HG03025 (cell line): ENCODE measurements around the gene CFL1.
"Not testable (repeated sequence)": the region's sequence is repeated elsewhere in the genome, so short reads cannot be mapped to it uniquely, and the experiment has no call there.

Experiments
- ATAC-seq: cut with Tn5 transposase; IDR thresholded peaks from one replicate; pipeline ENCODE4 v1.9.1; 2021; ENCODE audit warnings: mild to moderate bottlenecking, moderate library complexity; ENCODE audit not compliant: unreplicated experiment, low FRiP score

The CFL1 gene

DNA sequence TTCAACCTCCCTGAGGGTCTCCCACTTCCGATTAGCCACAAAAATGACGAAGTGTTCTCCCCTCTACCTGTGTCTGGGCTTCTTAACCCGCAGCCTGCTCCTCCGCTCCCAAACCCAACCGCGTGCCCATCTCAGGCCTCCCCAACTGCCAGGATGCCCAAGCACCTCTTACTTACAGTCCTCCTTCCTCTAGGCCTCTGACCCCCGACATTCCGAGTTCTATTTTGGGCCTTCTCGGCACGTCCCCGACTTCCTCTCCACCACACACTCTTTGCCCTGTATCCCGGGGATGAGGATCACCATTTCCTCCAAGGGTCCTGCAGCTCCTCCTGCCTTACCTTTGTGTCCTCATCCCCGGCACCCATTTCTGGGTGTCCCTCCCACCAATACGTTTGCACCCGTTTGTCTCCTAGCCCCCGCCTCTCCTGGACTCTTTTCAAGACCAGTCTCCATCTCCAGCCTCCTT lies 1.9 kb upstream of the CFL1 start:
- no peak for ATAC-seq

DNA sequence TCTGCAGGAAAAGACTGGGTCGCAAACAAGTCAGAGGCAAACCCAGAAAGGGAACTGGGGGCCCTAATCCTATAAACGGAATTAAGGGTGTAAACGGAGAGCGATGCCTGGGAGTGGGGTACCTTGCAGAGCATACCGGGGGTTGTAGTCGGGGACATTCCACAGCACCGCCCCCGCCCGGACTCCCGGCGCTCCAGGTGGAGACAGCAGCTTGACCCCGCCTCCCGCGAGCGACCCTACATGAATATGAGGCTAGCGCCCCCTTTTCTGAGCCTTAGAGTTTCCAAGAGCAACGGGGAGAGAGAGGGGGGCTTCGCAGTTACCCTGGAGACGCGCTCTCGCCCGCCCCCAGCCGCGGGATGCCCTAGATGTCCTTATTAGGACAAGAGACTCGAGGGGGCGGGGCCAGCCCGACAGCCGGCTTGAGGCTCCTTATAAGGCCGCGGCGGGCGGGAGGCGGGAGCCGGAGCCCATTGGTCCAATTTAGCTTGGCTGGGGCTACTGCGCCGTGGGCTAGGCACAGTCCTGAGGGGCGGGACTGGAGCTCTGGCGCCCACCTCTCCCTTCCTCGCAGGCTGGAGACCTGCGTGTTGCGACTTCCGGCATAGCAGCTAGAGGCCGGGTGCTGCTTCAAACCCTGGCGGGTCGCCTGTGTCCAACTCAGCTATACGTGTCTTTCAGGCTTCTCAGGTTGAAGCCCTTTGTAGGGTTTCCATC lies 1.3 kb upstream of the CFL1 start:
- peak; percentile 36 for ATAC-seq

DNA sequence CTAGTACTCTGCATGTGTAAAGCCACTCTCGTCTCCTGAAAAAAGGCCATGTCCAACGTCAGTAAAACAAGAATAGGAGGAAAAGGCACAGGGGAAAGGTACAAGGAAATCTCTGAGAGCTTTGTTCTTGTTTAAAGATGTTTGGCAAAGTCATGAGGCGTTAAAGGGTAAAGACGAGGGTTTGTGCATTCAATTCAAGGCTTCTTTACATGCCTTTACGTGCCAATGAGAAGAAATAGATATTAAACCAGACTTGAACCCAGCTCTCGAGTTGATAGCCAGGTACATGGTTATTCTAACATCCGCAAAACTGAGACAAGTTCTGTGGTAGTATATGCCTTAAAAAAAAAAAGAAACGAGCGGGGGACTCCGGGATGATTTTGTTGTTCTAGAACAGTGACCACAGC lies 704 bp upstream of the CFL1 start:
- no peak for ATAC-seq

DNA sequence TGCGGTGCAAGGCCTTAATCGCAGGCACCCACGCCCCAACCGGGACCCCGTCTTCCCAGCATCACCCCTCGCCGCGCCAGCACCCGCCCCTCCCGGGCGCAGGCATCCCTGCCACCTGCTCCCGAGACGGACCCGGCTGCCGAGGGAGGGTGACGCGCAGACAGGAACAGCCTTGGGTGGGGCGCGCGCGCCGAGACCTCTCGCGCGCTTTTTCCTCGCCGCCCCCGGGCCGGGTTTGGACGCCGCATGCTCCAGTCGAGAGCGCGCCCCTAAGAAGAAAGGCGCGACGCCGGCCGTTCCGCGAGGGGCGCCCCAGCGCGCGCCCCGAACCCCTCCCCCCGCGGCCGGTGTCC lies 504 bp downstream of the CFL1 start:
- peak; percentile 1 for ATAC-seq

DNA sequence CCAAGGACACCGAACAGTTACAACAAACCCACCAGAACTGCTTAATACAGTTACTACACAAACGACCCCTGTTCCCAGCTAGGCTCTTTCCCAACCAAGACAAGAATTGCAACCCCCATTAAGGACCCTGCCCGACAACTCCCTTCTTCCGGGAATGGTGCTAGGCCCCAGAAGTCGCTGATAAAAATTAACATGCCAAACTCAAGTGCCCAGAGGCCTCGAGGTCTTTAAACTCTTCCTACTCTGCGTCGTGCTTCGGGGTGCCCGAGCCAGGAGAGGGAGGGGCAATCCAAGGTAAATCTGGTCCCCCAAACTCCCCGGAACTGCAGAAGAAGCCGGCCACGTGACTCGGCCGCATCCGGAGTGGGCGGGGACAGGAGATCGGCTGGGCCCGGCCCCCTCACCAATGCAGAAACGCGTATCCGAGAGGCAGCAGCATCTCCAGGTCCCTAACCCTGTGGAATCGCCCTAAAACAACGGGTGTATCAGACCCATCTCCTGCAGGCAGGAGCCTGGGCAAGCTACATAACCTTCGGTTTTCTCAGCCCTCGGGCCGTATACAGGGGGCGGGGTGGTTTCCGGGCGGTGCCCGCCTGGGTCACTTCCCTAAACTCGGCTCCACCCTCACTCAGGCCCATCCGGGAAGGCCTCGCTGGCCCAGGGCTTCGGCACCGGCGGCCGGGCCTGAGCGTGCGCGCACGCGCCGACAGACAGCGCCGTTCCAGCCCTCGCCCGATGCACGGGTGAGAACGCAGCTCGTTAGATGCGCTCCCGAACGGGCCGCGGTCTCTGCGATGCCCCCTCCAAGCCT lies 1.1 kb downstream of the CFL1 start:
- ATAC-seq: peak; percentile 30

DNA sequence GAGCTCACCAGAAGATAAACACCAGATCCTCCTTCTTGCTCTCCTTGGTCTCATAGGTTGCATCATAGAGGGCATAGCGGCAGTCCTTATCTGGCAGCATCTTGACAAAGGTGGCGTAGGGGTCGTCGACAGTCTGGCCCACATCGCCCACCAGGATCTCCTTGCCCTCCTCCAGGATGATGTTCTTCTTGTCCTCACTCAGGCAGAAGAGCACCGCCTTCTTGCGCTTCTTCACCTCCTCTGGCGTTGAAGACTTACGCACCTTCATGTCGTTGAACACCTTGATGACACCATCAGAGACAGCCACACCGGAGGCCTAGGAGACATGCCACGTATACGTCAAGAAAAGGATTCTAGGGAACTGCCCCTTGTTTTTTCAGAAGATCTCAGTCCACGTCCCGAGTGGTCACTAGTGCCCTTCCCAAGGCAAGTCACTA lies 2.0 kb downstream of the CFL1 start:
- no peak for ATAC-seq

DNA sequence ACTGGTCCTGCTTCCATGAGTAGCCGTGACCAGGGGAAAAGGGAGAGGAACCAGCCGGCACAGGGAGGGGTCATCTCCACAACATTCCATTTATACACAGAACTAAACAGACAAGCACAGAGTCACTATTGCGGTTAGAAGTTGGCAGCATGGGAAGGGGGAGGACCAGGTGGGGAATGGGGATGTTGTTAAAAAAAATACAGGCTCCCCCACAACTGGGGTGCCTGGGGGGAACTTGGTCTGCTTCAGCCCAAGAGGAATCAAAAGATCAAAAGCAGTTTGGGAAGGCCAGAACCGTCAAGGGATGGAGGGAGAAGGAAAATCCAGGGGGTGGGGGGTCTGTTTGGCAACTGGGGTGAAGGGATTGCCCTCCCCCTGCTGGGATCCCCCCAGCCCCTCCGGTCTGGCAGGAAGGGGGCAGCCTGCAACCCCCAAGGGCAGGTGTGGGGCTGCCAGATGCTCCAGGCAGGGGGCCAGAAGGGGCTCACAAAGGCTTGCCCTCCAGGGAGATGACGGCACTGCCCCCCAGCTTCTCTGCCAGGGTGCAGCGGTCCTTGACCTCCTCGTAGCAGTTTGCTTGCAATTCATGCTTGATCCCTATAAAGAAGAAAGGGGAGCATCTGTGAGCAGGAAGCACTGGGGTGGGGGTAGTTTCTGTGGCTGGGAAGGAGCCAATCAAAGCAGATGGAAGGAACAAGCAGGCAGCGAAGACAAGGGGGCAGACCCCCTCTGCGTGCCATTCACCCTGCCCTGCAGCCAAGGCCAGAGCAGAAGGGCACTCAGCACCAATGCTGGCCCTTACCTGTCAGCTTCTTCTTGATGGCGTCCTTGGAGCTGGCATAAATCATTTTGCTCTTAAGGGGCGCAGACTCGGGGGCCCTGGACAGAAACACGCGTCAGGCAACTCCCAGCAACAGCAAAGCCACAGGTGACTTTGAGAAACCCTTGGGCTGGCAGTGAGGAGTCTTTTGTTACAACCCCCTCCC lies 2.8 kb downstream of the CFL1 start:
- ATAC-seq: no peak

DNA sequence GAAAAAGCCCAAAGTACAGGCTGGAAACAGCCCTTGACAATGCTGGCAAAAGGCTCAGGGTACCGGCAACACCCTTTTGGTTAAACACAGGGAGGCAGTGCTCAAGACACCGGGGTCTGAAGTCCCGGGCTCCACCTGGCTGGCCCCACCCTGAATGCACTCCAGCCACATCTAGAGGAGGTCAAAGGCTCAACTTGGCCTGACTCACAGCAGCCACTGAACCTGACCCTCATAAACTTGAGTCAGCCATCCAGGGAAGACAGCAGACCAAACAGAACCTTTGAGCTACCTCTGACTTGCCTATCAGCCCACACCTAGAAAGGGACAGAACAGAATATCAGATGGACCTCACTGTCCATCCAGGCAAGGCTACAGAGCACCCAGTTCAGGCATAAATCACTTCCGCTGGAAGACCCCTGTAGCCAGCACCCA lies 3.8 kb downstream of the CFL1 start:
- ATAC-seq: no peak

DNA sequence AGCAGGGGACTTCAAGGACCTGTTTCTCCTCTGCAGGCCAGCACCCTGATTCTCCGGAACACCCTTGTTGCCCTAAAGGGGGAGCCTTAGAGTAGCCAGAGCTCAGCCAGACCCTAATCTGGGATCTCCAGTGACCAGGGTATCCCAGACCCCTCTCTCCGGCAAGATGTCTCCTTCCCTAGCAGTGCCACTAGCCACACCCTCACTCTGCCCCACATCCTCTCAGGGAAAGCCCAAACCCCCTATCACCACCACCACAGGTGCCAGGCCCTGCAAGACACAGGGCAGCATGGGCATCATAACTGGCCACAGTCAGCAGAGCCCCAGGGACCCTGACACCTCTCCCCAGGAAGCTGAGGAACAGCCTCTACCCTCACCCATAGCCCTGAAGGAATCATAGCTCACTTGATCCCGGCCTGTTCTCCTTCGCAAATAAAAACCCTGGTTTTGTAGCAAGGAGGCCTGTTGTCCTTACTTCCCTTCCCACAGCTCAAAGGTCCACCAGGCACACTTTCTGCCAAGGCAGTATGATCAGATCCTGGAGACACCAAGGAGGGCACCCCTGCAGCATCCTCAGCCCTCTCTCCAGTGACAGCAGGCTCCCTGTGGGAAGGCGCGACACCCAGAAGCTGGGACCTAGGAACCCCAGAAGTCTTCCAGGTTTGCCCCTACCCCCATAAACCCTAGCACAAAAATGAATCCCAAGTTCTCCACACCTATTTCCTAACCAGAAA lies 4.6 kb downstream of the CFL1 start:
- no peak for ATAC-seq

DNA sequence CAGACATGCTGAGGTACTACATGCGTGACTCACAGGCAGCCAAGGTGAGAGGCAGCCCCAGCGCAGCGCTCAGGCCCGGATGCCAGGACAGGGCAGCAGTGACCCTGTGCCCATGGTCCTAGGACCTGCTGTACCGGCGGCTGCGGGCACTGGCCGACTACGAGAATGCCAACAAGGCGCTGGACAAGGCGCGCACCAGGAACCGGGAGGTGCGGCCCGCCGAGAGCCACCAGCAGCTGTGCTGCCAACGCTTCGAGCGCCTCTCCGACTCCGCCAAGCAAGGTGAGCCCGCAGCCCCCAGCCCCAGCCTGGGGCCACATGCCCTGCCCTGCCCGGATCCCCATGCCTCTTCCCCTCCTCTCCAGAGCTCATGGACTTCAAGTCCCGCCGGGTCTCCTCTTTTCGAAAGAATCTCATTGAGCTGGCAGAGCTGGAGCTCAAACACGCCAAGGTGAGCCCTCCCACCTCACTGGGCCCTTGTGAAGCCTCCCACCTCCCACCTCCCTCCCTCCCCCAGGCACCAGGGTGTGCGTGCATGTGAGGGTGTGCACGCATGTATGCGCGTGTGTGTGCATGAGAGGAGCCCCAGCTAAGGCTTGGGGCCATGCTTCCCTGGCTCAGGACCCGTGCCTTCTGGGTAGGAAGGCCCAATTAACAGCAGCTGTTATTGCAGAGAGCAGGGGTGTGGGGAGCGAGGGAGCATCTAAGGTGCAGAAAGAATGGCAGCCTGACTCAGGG lies 5.3 kb downstream of the CFL1 start:
- ATAC-seq: no peak

DNA sequence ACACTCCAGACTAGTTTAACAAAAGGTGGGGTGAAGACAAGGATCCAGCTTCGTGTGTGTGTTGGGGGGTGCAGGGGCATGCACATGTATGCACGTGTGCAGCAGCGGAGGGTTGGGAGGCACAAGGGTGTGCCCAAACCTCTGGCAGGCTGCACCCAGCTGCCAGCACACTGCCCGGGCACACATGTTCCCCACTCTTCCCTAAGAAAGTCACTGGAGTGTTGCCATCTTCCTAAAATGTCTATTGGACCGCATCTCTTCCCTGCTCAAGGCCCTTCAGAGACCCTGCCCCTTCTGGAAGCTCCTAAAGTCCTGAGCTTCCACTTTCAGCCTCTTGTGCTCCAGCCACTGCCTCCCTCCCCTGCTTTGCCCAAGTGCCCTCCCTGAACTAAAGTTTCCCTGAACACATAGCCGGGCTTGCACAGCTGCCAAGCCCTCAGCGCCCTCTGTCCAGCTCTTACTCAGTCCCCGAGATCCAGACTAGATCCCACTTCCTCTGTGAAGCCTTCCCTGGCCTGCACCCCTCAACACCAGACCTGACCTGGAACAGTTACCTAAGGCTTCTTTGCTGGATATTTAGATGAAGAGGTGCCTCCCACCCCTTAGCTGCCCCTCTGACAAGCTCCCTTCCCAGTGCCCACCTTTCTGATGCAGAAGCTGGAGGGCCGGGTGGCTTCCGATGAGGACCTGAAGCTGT lies 6.0 kb downstream of the CFL1 start:
- no peak for ATAC-seq

DNA sequence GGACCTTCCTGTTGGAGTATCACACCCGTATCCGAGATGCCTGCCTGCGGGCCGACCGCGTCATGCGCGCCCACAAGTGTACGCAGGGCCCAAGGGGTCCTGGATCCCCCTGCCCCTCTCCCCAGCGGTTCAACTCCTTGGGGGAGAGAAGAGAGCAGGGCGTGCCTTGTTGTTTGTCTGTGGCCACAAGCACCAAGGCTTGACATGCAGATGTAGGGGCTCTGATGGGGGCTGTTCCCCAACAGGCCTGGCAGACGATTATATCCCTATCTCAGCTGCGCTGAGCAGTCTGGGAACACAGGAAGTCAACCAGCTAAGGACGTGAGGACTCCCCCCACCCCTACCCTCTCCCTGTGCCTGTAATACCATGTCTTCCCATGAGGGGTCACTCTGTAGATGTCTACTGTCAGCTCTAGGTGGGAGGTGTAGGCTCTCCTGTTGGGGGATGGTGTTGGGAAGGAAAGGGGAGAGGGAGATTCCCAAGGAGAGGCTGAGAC lies 6.8 kb downstream of the CFL1 start:
- no peak for ATAC-seq

DNA sequence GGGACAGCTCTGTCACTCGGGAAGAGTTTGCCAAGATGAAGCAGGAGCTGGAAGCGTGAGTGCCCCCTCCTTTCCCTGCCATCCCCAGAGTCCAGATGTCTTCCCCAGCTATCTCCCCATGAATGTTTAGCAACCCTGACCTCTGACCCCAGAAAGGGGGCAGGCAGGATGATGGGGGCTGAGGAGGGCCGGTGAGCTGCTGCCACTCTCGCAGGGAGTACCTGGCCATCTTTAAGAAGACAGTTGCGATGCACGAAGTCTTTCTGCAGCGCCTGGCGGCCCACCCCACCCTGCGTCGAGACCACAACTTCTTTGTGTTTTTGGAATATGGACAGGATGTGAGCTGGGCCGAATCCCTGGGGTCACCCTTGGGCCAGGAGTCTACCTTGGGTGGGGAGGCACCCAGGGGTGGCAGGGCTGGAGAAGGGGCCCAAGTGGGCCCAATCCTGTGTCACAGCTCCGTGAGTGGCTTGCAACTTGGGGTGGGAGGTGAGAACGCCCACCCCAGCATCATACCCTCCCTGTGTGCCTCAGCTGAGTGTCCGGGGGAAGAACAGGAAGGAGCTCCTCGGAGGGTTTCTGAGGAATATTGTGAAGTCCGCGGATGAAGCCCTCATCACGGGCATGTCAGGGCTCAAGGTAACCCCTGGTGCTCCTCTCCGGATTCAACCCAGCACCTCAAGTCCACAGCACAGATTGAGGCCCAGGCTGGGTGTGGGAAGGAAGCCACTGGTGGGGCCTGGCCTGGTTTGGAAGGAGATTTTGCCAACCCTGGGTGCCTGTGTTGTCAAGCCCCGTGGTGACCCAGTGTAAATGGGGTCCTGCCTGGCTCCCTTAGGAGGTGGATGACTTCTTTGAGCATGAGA lies 7.5 kb downstream of the CFL1 start:
- ATAC-seq: no peak

DNA sequence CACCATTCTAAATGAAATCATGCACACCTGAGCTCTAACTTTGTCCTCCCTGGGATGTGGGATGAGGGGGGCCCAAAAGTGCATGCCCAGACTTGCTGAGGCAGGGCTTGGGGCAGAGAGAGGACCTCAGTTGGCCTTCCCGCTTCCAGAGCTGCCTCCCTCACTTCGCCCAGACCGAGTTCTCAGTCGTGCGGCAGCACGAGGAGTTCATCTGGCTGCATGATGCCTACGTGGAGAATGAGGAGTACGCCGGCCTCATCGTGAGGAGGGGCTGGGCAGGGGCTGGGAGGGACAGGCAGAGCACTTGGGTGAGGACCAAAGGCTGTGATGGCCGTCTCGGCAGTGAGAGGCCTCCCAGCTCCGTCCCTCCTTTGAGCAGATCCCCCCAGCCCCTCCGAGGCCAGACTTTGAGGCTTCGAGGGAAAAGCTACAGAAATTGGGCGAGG lies 8.2 kb downstream of the CFL1 start:
- ATAC-seq: no peak

DNA sequence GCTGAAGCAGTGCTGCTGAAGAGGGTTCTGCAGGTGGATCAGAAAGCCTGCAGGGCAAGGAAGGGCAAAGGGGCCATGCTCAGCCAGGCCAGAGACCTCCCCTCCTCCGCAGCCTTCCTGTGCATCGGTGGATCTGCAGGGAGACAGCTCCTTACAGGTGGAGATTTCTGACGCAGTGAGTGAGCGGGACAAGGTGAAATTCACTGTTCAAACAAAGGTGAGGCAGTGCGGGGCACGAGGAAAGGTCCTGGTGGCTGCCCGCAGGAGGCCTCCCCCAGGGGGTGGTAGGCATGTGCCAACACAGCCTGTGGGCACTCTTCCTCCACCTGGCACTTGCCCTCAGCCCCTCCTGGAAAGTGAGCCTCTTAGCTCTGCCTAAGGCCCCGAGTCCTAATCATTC lies 8.6 kb downstream of the CFL1 start:
- no peak for ATAC-seq

DNA sequence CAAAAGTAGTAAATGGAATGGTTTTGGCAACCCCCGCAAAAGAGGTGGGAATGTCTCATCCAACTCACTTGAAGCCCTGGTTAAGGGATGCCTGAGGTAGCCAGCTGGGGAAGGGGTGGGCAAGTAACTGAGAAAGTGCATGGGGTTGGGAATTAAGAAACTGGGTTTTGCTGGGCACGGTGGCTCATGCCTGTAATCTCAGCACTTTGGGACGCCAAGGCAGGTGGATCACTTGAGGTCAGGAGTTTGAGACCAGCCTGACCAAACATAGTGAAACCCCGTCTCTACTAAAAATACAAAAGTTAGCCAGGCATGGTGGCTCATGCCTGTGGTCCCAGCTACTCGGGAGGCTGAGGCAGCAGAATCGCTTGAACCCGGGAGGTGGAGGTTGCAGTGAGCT lies 9.3 kb downstream of the CFL1 start:
- not testable (repeated sequence) for ATAC-seq

DNA sequence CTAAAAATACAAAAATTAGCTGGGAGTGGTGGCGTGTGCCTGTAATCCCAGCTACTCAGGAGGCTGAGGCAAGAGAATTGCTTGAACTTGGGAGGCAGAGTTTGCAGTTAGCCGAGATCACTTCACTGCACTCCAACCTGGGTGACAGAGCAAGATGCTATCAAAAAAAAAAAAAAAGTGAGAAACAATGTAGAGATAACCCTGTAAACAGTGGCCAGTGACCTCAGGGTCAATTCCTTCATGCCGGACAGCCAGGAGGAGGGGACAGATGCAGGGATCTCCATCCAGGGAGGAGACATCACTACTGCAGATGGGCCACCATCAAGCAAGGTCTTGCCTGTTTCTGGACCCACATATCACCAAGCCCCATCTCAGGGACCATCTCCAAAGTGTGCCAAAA lies 10.2 kb downstream of the CFL1 start:
- no peak for ATAC-seq
